Measurements from ENCODE around the gene ACADS. TPM values are rescaled to one million over a fixed set of nuclear protein-coding genes. Genes with fewer than 3 reads are reported as not detected.

Gene ACADS
- total RNA-seq, 1 donor from 2014 or later, result 93.8 TPM

GRCh38 chr12:120762086-120762485, 36.5 kb downstream of the ACADS start:
- Histone ChIP-seq H3K36me3 (peaks cover 50% of the 10 kb centered on the region), H3K4me3 (peak overlapping the region; percentile 31), H3K9me3 (replicated peaks) (no peaks in the 10 kb centered on the region), H3K27ac (replicated peaks) (peak overlapping the region; percentile 80), H3K4me1 (peaks cover 23% of the 10 kb centered on the region), H3K27me3 (ENCODE audit: low read depth) (no peaks in the 10 kb centered on the region)
- intact Hi-C loops (cut with micrococcal nuclease), result no loop called here
- TF ChIP-seq CTCF (IDR thresholded peaks at IDR 0.05; ENCODE audit: borderline replicate concordance), result no peak
- no peak for DNase-seq

GRCh38 chr12:120763250-120763649, 37.6 kb downstream of the ACADS start:
- intact Hi-C loops (cut with micrococcal nuclease), result no loop called here
- H3K36me3 ChIP-seq, result peaks cover 62% of the 10 kb centered on the region
- peak overlapping the region; percentile 23 for H3K27ac ChIP-seq (replicated peaks)
- DNase-seq, result no peak
- TF ChIP-seq CTCF (IDR thresholded peaks at IDR 0.05; ENCODE audit: borderline replicate concordance), result no peak
- H3K4me1 ChIP-seq, result peaks cover 23% of the 10 kb centered on the region
- H3K4me3 ChIP-seq, result no peak overlapping the region
- no peaks in the 10 kb centered on the region for H3K27me3 ChIP-seq (ENCODE audit: low read depth)
- no peaks in the 10 kb centered on the region for H3K9me3 ChIP-seq (replicated peaks)

- Histone ChIP-seq H3K27me3 (ENCODE audit: low read depth) (no peaks in the 10 kb centered on the region), H3K4me3 (no peak overlapping the region), H3K9me3 (replicated peaks) (no peaks in the 10 kb centered on the region), H3K4me1 (peaks cover 23% of the 10 kb centered on the region), H3K27ac (replicated peaks) (no peak overlapping the region), H3K36me3 (peaks cover 72% of the 10 kb centered on the region)
- TF ChIP-seq CTCF (IDR thresholded peaks at IDR 0.05; ENCODE audit: borderline replicate concordance), result no peak
- DNase-seq, result no peak
- intact Hi-C loops (cut with micrococcal nuclease), result no loop called here
Observed at GRCh38 chr12:120764816-120765215, 39.2 kb downstream of the ACADS start.

DNA sequence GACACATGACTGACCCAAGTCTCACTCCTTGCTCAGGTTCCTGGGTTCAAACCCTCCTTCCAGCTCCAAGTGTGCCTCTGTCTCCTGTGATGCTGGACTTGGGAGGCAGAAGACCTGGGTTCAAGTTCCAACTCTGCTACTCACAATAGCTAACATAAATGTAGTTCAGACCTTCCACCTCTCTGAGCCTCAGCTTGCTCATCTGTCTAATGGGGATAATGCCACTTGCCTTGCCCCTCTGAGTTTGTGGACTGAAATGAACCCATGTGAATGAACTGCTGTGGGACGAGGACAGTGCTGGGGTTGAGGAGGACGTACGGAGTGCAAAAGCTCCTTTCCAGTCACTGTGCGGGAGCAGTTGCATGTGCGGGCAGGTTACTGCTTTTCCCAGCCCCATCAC, 40.9 kb downstream of the ACADS start:
- Histone ChIP-seq H3K36me3 (peaks cover 65% of the 10 kb centered on the region), H3K27me3 (ENCODE audit: low read depth) (no peaks in the 10 kb centered on the region), H3K27ac (replicated peaks) (no peak overlapping the region), H3K4me3 (no peak overlapping the region), H3K4me1 (peaks cover 10% of the 10 kb centered on the region), H3K9me3 (replicated peaks) (no peaks in the 10 kb centered on the region)
- TF ChIP-seq CTCF (IDR thresholded peaks at IDR 0.05; ENCODE audit: borderline replicate concordance), result no peak
- DNase-seq, result no peak
- intact Hi-C loops (cut with micrococcal nuclease), result no loop called here

GRCh38 chr12:120767071-120768024, 41.7 kb downstream of the ACADS start:
- H3K4me1 ChIP-seq, result peaks cover 2% of the 10 kb centered on the region
- H3K4me3 ChIP-seq, result no peak overlapping the region
- H3K27ac ChIP-seq (replicated peaks), result no peak overlapping the region
- peaks cover 65% of the 10 kb centered on the region for H3K36me3 ChIP-seq
- H3K27me3 ChIP-seq (ENCODE audit: low read depth), result no peaks in the 10 kb centered on the region
- no peak for TF ChIP-seq CTCF (IDR thresholded peaks at IDR 0.05; ENCODE audit: borderline replicate concordance)
- no peak for DNase-seq
- no peaks in the 10 kb centered on the region for H3K9me3 ChIP-seq (replicated peaks)
- intact Hi-C loops (cut with micrococcal nuclease), result no loop called here

All from left ventricle myocardium inferior (tissue), 1 donor.